SK-N-MC (cell line): Measurements from ENCODE around the gene WIZ.

ENCODE experiments used
- EZH2 ChIP-seq: fragments of 200-600 bp; sonication (generic); IDR thresholded peaks from one replicate; pipeline ENCODE4 v1.6.1; 2017; ENCODE audit warnings: antibody characterized with exemption
- POLR2AphosphoS5 ChIP-seq: IDR thresholded peaks from 2 replicates; pipeline ENCODE4 v1.6.1; 2012; ENCODE audit warnings: mild to moderate bottlenecking, low read depth, low read length, borderline replicate concordance

DNA sequence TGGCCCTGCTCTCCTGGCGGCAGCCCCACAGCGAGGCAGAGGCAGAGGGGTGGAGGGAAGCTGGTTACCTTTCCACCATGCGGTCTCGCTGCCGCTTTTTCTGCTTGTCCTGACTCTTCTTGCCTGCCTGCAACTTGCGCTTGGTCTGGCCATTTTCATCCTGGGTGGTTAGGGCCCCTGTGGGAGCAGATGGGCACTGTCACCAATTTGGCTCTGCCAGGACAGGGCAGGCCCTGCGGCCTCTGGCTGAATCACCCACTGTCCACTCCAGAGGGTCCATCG is 50.6 kb downstream of the WIZ start:
- no peak for TF ChIP-seq POLR2AphosphoS5
- TF ChIP-seq EZH2, result no peak
